IPS-18a (cell line): ENCODE measurements around the gene HCAR3.
"Not testable (repeated sequence)": the region's sequence is repeated elsewhere in the genome, so short reads cannot be mapped to it uniquely, and the experiment has no call there.

Experiments used
- H3K27ac ChIP-seq: one replicate; pipeline ENCODE4 v1.5.1; 2013; ENCODE audit warnings: low read length
- H3K27me3 ChIP-seq: one replicate; pipeline ENCODE4 v1.6.1; 2013; ENCODE audit warnings: mild to moderate bottlenecking, low read length; ENCODE audit not compliant: control insufficient read depth, insufficient read depth
- H3K36me3 ChIP-seq: one replicate; pipeline ENCODE4 v1.6.1; 2013; ENCODE audit warnings: low read depth, low read length; ENCODE audit not compliant: control insufficient read depth
- H3K4me1 ChIP-seq: one replicate; pipeline ENCODE4 v1.6.1; 2013; ENCODE audit warnings: low read depth, low read length; ENCODE audit not compliant: control insufficient read depth
- H3K4me3 ChIP-seq: one replicate; pipeline ENCODE4 v1.5.1; 2013; ENCODE audit warnings: low read length
- H3K9ac ChIP-seq: one replicate; pipeline ENCODE4 v1.6.1; 2013; ENCODE audit warnings: mild to moderate bottlenecking, low read length, moderate library complexity
- H3K9me3 ChIP-seq: one replicate; pipeline ENCODE4 v1.6.1; 2013; ENCODE audit warnings: low read depth, low read length; ENCODE audit not compliant: control insufficient read depth

HCAR3 gene

GRCh38 chr12:122686538-122686937, 30.1 kb downstream of the HCAR3 start:
- H3K27me3 ChIP-seq = no peaks in the 10 kb centered on the region
- no peak overlapping the region for H3K27ac ChIP-seq
- no peaks in the 10 kb centered on the region for H3K36me3 ChIP-seq
- H3K9ac ChIP-seq = no peak overlapping the region
- H3K4me3 ChIP-seq = no peak overlapping the region
- no peaks in the 10 kb centered on the region for H3K9me3 ChIP-seq
- peaks cover 5% of the 10 kb centered on the region for H3K4me1 ChIP-seq

- no peaks in the 10 kb centered on the region for H3K36me3 ChIP-seq
- H3K27ac ChIP-seq = no peak overlapping the region
- no peaks in the 10 kb centered on the region for H3K4me1 ChIP-seq
Observed at GRCh38 chr12:122684297-122684813, 32.3 kb downstream of the HCAR3 start.

GRCh38 chr12:122681814-122682213, 34.8 kb downstream of the HCAR3 start:
- Histone ChIP-seq H3K9me3 (no peaks in the 10 kb centered on the region), H3K4me1 (no peaks in the 10 kb centered on the region), H3K9ac (no peak overlapping the region), H3K36me3 (no peaks in the 10 kb centered on the region), H3K4me3 (no peak overlapping the region), H3K27ac (no peak overlapping the region), H3K27me3 (no peaks in the 10 kb centered on the region)

More at GRCh38 chr12:122684297-122684813, 32.3 kb downstream of the HCAR3 start:
- Histone ChIP-seq H3K9ac (no peak overlapping the region), H3K9me3 (no peaks in the 10 kb centered on the region), H3K27me3 (no peaks in the 10 kb centered on the region), H3K4me3 (no peak overlapping the region)

GRCh38 chr12:122680989-122681388, 35.6 kb downstream of the HCAR3 start:
- not testable (repeated sequence) for H3K36me3 ChIP-seq, H3K4me3 ChIP-seq, H3K27ac ChIP-seq, H3K27me3 ChIP-seq, H3K4me1 ChIP-seq, H3K9ac ChIP-seq, H3K9me3 ChIP-seq

GRCh38 chr12:122676781-122677180, 39.8 kb downstream of the HCAR3 start:
- H3K9ac ChIP-seq, H3K27ac ChIP-seq, H3K27me3 ChIP-seq, H3K36me3 ChIP-seq, H3K9me3 ChIP-seq, H3K4me3 ChIP-seq, H3K4me1 ChIP-seq: not testable (repeated sequence)

- not testable (repeated sequence) for H3K27ac ChIP-seq, H3K4me1 ChIP-seq
Observed at GRCh38 chr12:122676015-122676414, 40.6 kb downstream of the HCAR3 start.

GRCh38 chr12:122672515-122672914, 44.1 kb downstream of the HCAR3 start:
- Histone ChIP-seq H3K4me1 (peaks cover 3% of the 10 kb centered on the region), H3K27ac (no peak overlapping the region), H3K27me3 (no peaks in the 10 kb centered on the region), H3K36me3 (no peaks in the 10 kb centered on the region), H3K4me3 (no peak overlapping the region), H3K9me3 (no peaks in the 10 kb centered on the region), H3K9ac (no peak overlapping the region)

More at GRCh38 chr12:122676015-122676414, 40.6 kb downstream of the HCAR3 start:
- H3K9ac ChIP-seq, H3K9me3 ChIP-seq, H3K4me3 ChIP-seq, H3K27me3 ChIP-seq, H3K36me3 ChIP-seq: not testable (repeated sequence)

GRCh38 chr12:122669397-122670070, 47.1 kb downstream of the HCAR3 start:
- Histone ChIP-seq H3K36me3 (no peaks in the 10 kb centered on the region), H3K27me3 (no peaks in the 10 kb centered on the region), H3K4me3 (no peak overlapping the region), H3K27ac (no peak overlapping the region), H3K9me3 (no peaks in the 10 kb centered on the region), H3K9ac (no peak overlapping the region), H3K4me1 (peaks cover 3% of the 10 kb centered on the region)

GRCh38 chr12:122668268-122668667, 48.3 kb downstream of the HCAR3 start:
- no peaks in the 10 kb centered on the region for H3K9me3 ChIP-seq
- H3K27ac ChIP-seq = no peak overlapping the region
- H3K4me3 ChIP-seq = no peak overlapping the region
- no peak overlapping the region for H3K9ac ChIP-seq
- H3K4me1 ChIP-seq = peaks cover 3% of the 10 kb centered on the region
- no peaks in the 10 kb centered on the region for H3K36me3 ChIP-seq
- no peaks in the 10 kb centered on the region for H3K27me3 ChIP-seq

GRCh38 chr12:122665759-122666158, 50.9 kb downstream of the HCAR3 start:
- H3K27me3 ChIP-seq = no peaks in the 10 kb centered on the region
- H3K9ac ChIP-seq = no peak overlapping the region
- no peak overlapping the region for H3K4me3 ChIP-seq
- H3K4me1 ChIP-seq = no peaks in the 10 kb centered on the region
- H3K36me3 ChIP-seq = no peaks in the 10 kb centered on the region
- no peak overlapping the region for H3K27ac ChIP-seq
- H3K9me3 ChIP-seq = no peaks in the 10 kb centered on the region

- Histone ChIP-seq H3K4me3 (no peak overlapping the region), H3K4me1 (no peaks in the 10 kb centered on the region), H3K9me3 (no peaks in the 10 kb centered on the region), H3K9ac (no peak overlapping the region), H3K27ac (no peak overlapping the region), H3K36me3 (no peaks in the 10 kb centered on the region), H3K27me3 (no peaks in the 10 kb centered on the region)
Observed at GRCh38 chr12:122665349-122665748, 51.3 kb downstream of the HCAR3 start.
